Peyer's patch (tissue), 4 donors: ENCODE data around the gene SLC6A3.

ENCODE experiments used
- CTCF ChIP-seq, 6 experiments: fragments of 450-650 bp in 4 of 6; fragments of 200-600 bp in 2 of 6; sonication (generic) in 1 of 6; IDR thresholded peaks; one replicate each; pipeline ENCODE4 v1.5.1; 2017 to 2019; ENCODE audit warnings: antibody characterized with exemption in 6 of 6, mild to moderate bottlenecking in 3 of 6, moderate library complexity in 1 of 6
- POLR2A ChIP-seq, 2 donors: fragments of 450-650 bp; IDR thresholded peaks; one replicate each; pipeline ENCODE4 v1.5.1; 2017; ENCODE audit warnings: antibody characterized with exemption in 2 of 2, mild to moderate bottlenecking in 2 of 2, moderate library complexity in 2 of 2

GRCh38 chr5:1431021-1431811 lies 14.0 kb downstream of the SLC6A3 start:
- no peak for TF ChIP-seq CTCF (IDR thresholded peaks at IDR 0.05)
- TF ChIP-seq POLR2A (IDR thresholded peaks at IDR 0.05): no peak
